ENCODE measurements around the gene LUC7L3.
A peak's percentile ranks its signal among the peaks of the same experiment; 100 is the strongest.
"Not testable (repeated sequence)": the region's sequence is repeated elsewhere in the genome, so short reads cannot be mapped to it uniquely, and the experiment has no call there.

Gene LUC7L3, protein sequence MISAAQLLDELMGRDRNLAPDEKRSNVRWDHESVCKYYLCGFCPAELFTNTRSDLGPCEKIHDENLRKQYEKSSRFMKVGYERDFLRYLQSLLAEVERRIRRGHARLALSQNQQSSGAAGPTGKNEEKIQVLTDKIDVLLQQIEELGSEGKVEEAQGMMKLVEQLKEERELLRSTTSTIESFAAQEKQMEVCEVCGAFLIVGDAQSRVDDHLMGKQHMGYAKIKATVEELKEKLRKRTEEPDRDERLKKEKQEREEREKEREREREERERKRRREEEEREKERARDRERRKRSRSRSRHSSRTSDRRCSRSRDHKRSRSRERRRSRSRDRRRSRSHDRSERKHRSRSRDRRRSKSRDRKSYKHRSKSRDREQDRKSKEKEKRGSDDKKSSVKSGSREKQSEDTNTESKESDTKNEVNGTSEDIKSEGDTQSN

GRCh38 chr17:50719144-50719923 lies at the start of gene LUC7L3:
Gene LUC7L3, plus strand, starts transcription at chr17:50719603. Its CDS starts 130 bp downstream, at chr17:50719733.
- peak; percentile 83 to 91 (median 84) for DNase-seq (ENCODE audit: low read depth in 3 of 3)

- DNase-seq (ENCODE audit: low read depth in 3 of 3): no peak
These were observed 47.3 kb upstream of the LUC7L3 start for GRCh38 chr17:50672071-50672470.

- DNase-seq (ENCODE audit: low read depth in 3 of 3): no peak
These were observed 46.4 kb upstream of the LUC7L3 start for GRCh38 chr17:50672831-50673551.

DNA sequence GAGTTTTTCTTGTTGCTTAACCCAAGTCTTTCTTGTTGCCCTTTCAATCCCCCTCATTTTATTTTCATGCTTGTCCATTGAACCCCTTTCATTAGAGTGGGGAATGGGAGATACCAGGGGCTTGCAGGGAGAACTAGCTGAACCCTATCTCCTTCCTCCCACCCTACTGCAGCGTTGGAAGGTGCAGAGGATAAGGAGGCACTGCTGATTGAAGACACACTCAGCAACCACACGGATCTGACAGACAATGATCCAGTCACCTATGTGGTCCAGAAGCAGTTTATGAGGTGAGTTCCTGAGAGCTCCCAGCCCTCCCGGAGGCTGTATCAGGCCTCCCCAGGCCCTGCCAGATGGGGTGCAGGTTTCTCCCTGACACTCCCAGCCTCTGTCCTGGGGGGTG lies 44.2 kb upstream of the LUC7L3 start:
- no peak for DNase-seq (ENCODE audit: low read depth in 3 of 3)

GRCh38 chr17:50675627-50676026 lies 43.8 kb upstream of the LUC7L3 start:
- no peak for DNase-seq (ENCODE audit: low read depth in 3 of 3)

DNA sequence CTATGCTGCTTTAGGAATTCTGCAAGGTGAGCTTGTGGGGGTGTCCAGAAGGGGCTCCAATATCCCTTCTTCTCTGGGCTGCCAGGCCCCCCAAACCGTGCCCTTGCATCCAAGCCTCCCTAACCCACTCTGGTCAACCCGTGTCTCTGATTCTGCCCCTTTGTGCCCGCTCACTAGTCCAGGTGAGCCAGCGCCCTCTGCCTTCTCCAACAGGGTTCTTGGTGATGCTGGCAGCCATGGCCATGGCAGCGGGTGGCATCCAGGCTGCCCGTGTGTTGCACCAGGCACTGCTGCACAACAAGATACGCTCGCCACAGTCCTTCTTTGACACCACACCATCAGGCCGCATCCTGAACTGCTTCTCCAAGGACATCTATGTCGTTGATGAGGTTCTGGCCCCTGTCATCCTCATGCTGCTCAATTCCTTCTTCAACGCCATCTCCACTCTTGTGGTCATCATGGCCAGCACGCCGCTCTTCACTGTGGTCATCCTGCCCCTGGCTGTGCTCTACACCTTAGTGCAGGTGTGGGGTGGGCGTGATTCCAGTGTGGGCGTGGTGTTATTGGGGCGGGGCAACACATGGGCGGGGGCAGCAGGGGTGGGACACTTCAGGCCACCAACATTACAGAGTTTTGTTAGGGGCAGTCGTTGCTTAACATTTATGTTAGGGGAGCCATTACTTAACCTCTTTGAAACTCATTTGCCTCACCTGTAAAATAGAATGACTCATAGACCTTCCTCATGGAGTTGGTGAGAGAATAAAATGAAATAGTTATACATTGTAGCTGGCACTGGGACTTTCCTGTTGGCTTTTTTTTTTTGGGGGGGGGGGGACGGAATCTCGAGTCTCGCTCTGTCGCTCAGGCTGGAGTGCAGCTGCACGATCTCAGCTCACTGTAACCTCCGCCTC lies 43.1 kb upstream of the LUC7L3 start:
- no peak for DNase-seq (ENCODE audit: low read depth in 3 of 3)

DNA sequence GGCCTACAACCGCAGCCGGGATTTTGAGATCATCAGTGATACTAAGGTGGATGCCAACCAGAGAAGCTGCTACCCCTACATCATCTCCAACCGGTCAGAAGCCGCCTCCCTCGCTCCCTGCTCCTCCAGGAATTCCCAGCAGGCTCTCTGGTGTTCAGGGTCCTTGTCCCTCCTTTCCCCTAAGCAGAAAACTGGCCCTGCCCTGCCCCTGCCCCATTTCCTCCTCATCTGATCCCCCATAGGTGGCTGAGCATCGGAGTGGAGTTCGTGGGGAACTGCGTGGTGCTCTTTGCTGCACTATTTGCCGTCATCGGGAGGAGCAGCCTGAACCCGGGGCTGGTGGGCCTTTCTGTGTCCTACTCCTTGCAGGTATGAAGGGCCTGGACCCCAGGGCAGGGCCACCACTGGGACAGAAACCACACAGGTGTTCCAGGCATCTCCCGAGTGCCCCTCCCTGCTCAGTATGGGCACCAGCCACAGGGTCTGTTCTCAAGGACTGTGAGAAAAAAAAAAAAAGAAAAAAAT lies 41.5 kb upstream of the LUC7L3 start:
- no peak for DNase-seq (ENCODE audit: low read depth in 3 of 3)

DNA sequence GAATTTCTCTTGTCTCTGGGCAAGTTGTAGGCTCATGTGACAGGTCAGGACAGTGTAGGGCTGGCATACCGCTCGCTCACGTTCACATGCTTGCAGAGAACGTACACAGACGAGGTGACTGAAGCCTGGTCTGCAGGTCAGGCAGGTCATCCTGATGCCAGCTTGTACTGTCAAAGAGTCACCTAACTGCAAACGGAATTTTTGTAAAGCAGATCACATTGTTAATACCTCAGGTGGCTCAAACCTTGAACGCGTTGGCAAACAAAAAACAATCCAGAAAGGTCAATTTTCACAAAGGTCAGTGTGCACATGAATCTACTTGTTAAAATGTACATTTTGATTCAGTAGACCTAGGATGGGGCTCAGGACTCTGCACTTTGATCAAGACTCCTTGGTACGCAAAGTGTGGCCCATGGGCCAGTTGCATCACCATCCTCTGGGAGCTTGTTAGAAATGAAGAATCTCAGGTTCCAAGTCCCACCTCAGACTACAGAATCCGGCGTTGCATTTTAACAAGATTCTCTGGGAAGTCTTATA lies 40.3 kb upstream of the LUC7L3 start:
- DNase-seq (ENCODE audit: low read depth in 3 of 3): no peak

DNA sequence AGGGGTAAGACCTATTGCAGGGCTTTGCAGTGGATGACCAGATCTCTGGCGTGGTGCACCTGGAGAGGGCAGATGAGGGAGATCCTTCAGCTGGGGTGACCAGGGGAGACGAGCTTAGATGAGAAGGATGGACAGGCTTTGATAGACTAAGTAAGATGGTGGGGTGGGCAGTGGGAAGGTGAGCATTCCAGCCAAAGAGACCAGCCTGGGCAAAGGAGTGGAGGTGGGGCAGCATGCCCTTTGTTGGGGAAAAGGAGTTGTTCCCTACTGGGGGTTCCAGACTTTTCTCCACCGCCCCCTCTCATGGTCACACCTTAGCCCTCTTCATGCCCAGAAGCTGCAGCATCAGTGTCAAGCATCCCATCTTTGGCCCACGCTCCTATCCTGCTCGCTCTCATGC lies 39.3 kb upstream of the LUC7L3 start:
- no peak for DNase-seq (ENCODE audit: low read depth in 3 of 3)

DNA sequence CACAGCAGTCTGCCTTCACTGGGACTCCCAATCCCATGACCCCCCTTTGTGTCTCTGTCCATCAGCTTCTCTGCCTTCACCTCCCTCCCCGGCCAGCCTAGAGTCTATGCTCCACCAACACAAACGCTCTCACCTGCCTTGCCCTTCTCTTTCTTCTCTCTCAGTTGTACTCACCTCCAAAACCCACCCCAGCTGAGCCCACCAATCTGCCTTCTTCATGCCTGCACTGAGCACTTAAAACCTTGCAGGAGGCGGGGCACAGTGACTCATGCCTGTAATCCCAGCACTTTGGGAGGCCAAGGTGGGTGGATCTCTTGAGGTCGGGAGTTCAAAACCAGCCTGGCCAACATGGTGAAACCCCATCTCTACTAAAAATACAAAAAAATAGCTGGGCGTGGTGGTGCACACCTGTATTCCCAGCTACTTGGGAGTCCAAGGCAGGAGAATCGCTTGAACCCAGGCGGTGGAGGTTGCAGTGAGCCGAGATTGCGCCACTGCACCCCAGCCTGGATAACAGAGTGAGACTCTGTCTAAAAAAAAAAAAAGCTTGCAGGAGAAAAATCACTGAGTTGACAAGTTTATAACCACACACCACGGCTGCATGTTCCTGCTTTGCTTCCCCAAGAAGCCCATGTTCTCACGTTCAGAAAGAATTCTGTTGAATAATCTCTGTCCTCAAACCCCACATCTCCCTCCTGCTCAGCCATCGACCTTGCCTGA lies 38.7 kb upstream of the LUC7L3 start:
- not testable (repeated sequence) for DNase-seq (ENCODE audit: low read depth in 3 of 3)

DNA sequence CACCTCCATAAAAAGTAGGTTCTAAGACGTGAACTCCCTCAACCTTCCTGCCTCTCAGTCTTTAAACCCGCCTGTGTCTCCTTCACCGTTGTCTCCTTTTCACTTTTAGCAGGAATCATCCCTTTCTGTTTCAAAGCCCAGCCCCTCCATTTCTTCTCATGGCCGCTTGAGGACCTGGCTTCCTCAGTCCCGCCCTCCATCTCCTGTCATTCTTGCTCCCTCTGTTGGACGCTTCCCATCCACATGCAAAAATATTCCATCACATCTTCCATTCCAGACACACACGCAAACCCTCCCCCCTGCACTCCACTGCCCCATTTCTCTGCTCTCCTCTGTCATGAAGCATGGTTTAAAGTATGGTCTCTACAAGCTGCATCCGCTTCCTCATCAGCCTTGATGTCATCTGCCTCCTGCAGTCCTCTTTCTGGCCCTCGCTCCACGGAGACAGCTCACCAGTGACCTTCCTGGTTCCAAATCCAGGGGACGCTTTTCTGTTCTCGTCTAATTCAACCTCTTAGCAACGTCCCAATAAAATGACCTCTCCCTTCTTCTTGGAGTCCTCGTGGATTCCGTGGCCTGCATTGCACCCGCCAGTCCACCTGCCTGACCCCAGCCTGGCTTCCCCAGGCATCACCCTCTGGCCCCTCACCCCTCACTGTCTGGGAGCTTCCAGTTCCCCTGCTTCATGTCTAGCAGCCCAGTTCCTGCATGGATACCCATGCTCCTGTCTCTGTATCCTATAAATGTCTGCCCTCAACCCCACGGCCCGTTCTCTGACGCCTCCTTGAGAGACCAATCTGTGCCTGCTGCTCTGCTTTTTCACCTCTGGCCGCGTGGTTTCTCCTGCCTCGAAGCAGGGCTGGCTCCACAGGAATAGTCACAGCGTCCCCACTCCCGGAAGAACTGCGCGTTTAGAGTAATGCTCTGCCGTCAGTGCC lies 37.9 kb upstream of the LUC7L3 start:
- DNase-seq (ENCODE audit: low read depth in 3 of 3): no peak

DNA sequence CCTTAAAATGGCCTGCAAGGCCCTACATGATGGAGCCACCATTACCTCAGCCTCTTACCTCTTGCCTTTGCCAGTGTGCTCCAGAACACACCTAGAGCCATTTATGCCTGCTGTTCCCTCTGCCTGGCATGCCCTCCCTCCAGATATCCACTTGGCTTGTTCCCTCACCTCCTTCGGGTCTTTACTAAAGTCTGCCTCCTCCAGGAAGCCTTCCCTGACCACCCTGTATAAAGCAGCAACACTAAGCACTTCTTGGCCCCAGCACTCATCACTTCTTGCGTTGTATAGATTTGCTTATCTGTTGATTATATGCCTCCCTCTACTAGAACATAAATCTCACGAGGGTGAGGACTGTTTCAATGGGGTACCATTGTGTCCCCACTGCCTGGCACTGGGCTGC lies 37.0 kb upstream of the LUC7L3 start:
- no peak for DNase-seq (ENCODE audit: low read depth in 3 of 3)

GRCh38 chr17:50682938-50683337 lies 36.5 kb upstream of the LUC7L3 start:
- DNase-seq (ENCODE audit: low read depth in 3 of 3): no peak

DNA sequence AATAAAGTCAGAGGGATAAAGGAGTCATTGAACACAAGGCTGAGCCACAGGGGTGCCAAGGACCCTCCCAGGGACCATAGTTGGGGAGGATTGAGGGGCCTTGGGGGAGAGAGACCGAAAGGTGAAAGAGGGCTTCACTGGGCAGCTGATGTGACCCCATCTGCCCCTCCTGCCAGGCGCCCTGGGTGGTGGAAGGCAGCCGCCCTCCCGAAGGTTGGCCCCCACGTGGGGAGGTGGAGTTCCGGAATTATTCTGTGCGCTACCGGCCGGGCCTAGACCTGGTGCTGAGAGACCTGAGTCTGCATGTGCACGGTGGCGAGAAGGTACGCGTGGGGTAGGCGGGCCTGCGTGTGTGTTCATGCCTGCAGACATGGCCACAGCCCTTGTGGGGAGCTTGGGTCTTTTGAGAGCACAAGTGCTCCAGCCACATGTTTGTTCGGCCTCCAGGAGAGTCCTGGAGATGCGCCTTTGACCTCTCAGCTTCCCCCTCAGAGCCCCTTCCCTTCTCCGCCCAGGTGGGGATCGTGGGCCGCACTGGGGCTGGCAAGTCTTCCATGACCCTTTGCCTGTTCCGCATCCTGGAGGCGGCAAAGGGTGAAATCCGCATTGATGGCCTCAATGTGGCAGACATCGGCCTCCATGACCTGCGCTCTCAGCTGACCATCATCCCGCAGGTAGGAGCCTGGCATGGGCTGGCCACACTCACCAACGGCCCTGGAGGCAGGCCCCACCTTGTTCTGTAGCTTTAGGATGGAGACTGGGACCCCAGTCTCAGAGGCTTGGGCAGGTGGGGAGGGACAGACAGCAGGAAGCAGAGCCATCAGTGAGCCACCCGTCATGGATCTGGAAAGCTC lies 35.7 kb upstream of the LUC7L3 start:
- no peak for DNase-seq (ENCODE audit: low read depth in 3 of 3)

GRCh38 chr17:50684288-50684611 lies 35.2 kb upstream of the LUC7L3 start:
- DNase-seq (ENCODE audit: low read depth in 3 of 3): no peak

- DNase-seq (ENCODE audit: low read depth in 3 of 3): no peak
These were observed 34.6 kb upstream of the LUC7L3 start for GRCh38 chr17:50684612-50685333.

DNA sequence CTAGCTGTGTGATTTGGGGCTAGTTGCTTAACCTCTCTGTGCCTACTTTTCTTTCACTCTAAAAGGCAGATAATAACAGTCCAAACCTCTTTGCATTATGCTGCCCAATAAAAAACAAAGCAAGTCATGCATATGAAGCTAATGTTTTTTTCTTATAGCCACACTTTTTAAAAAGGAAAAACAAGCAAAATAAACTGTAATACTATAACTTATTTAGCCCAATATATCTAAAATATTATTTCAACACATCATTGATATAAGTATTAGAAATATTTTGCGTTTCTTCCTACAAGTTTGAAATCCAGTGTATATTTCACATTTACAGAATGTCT lies 34.1 kb upstream of the LUC7L3 start:
- DNase-seq (ENCODE audit: low read depth in 3 of 3): no peak
